Transverse colon (tissue), 4 donors: ENCODE measurements around the gene KDM4D.

ENCODE experiments used
- CTCF ChIP-seq, 5 experiments: fragments of 200-600 bp in 3 of 5; fragments of 450-650 bp in 2 of 5; sonication (generic) in 3 of 5; IDR thresholded peaks; 1 replicate in 2 of 5; 2 replicates in 3 of 5; pipeline ENCODE4 v1.5.1; 2016 to 2017; ENCODE audit warnings: antibody characterized with exemption in 5 of 5, inconsistent platforms in 3 of 5, mild to moderate bottlenecking in 2 of 5, moderate library complexity in 1 of 5
- EP300 ChIP-seq: sonication (generic); formaldehyde crosslinking; IDR thresholded peaks from one replicate; pipeline ENCODE4 v1.6.1; 2017; ENCODE audit warnings: antibody characterized with exemption, low read depth
- POLR2A ChIP-seq: fragments of 450-650 bp; IDR thresholded peaks from one replicate; pipeline ENCODE4 v1.6.1; 2016; ENCODE audit warnings: antibody characterized with exemption, mild to moderate bottlenecking, moderate library complexity
- POLR2AphosphoS5 ChIP-seq, 3 donors: sonication (generic); formaldehyde crosslinking; IDR thresholded peaks; one replicate each; pipeline ENCODE4 v1.6.1; 2016; ENCODE audit warnings: antibody characterized with exemption in 3 of 3

- no peak for TF ChIP-seq CTCF (IDR thresholded peaks at IDR 0.05)
- no peak for TF ChIP-seq POLR2A
- no peak for TF ChIP-seq POLR2AphosphoS5 (IDR thresholded peaks at IDR 0.05)
- no peak for TF ChIP-seq EP300
Observed at GRCh38 chr11:94926271-94926625, 47.3 kb upstream of the KDM4D start.
